CD4-positive, alpha-beta T cell treated with Interleukin-12 subunit alpha and Interleukin-12 subunit beta, for 1 hour (primary cell): Measurements from ENCODE around the gene GSTK1.
A peak's percentile ranks its signal among the peaks of the same experiment; 100 is the strongest.

ENCODE experiments used
- DNase-seq: peaks from one replicate; pipeline ENCODE4 v3.0.0-alpha.2; 2020

GSTK1 gene

DNA sequence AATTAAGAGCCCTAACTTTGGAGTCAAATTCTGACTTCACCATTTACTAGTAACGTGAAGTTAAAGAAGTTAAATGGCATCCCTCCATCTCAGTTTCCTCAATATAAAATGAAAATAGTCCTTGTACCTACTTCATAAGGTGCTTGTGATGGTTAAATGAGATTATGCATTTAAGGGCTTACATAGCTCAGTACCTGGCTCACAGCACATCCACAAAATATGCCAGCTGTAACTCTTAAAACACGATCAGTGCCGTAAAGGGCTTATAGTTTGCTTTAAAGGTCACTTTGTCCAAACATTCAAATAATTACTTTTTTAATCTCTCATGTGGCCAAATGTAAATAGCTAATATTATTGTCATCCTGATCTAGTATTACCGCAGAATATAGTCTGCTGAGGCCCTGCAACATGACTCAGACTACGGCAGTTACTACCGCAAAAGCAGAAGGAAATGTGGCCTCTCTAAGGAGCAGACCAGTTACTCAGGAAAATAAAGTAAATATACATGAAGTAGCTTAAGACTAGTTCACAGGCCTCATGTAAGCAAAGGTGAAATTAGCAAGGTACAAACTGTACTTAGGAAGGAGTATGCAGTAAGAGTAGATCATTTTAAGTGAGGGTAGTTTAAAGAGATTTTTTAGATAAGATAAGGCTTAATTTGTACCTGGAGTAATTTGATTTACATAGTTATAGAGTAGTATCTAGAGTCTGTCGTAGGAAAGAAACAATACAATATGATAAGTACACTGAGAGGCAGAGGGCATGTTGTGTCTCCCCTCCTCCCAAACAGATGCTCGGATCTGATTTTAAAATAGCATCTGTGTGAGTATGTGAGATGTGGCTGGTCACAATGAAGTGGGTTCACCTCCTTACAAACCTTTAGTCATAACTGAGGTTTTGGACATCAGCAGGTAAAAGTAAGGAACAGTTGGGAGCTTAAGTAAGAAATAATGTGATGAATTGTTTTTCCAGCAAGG, 38.0 kb downstream of the GSTK1 start:
- DNase-seq, result no peak

DNA sequence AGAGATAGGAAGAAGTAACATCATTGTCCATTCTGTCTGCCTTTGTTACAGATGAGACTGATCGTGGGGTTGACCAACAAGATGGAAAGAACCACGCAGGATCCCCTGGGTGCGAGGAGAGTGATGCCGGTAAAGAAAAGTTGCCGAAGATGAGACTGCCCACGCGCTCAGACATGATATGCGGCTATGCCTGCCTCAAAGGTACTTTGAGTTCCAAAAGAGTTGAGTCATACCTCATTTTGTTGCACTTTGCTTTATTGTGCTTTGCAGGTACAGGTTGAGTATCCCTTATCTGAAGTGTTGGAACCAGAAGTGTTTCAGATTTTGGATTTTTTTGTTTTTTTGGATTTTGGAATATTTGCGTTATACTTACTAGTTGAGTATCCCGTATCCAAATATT, 40.5 kb downstream of the GSTK1 start:
- no peak for DNase-seq

DNA sequence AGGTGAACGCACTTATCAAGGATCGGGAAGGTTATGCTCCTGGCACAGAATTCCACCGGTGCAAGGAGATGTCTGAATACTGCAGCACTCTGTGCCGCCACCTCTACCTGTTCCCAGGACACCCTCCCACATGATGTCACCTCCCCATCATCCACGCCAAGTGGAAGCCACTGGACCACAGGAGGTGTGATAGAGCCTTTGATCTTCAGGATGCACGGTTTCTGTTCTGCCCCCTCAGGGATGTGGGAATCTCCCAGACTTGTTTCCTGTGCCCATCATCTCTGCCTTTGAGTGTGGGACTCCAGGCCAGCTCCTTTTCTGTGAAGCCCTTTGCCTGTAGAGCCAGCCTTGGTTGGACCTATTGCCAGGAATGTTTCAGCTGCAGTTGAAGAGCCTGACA, 41.7 kb downstream of the GSTK1 start:
- no peak for DNase-seq

DNA sequence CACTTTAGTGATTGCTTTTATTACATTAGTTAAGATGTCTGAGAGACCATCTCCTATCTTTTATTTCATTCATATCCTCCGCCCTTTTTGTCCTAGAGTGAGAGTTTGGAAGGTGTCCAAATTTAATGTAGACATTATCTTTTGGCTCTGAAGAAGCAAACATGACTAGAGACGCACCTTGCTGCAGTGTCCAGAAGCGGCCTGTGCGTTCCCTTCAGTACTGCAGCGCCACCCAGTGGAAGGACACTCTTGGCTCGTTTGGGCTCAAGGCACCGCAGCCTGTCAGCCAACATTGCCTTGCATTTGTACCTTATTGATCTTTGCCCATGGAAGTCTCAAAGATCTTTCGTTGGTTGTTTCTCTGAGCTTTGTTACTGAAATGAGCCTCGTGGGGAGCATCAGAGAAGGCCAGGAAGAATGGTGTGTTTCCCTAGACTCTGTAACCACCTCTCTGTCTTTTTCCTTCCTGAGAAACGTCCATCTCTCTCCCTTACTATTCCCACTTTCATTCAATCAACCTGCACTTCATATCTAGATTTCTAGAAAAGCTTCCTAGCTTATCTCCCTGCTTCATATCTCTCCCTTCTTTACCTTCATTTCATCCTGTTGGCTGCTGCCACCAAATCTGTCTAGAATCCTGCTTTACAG, 42.3 kb downstream of the GSTK1 start:
- peak; percentile 74 for DNase-seq

DNA sequence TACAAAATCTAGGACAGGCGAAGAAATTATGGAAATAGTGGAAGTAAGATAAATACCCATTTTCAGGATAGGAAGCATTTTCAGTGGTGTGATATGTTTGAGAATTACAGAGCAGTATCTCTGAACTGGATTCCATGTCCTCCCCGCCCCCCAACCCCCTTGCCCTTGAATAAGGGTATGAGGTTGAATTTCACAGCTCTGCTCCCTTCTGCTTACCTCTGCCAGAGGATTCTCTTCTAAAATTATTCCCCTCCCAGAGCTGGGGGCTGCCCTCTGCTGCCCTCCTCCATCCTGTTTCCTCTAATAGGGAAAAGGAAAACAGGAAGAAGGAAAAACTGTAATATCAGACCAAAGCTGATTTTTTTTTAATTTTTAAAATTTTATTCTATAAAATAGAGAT, 45.4 kb downstream of the GSTK1 start:
- DNase-seq, result no peak

DNA sequence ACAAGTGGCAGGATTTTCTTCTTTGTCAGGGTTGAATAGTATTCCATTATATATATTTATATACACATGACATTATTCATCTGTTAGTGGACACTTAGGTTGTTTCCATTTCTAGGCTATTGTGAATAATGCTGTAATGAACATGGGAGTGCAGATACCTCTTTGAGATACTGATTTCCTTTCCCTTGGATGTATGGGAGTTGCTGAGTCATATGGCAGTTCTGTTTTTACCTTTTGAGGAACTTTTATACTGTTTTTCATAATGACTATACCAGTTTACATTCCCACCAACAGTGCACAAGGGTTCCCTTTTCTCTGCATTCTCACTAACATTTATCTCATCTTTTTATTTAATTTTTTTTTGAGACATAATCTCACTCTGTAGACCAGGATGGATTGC, 50.9 kb downstream of the GSTK1 start:
- no peak for DNase-seq

DNA sequence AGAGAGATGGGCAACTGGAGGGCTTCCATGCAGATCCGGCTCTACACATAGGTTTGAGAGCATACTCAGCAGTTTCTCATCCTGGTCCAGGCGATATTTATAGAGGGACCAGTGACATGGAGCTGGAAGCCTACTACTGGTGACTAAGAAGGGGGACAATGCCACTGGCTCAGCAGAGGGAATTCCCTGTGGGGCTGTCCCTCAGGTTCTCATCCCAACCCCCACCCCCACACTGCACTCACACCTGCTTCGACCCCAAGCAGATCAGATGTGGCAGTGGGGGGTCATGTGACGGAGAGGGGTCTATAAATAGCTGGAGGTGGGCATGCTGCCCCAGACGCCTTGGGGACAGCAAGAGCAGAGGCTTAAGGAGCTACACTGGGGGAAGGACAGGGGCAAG, 52.5 kb downstream of the GSTK1 start, which contains the start of gene CLCN1:
TSS of gene CLCN1 (plus strand) at position 336 of the 400 bp plus-strand sequence. CDS start 102 bp downstream, outside the sequence.
- DNase-seq, result no peak

DNA sequence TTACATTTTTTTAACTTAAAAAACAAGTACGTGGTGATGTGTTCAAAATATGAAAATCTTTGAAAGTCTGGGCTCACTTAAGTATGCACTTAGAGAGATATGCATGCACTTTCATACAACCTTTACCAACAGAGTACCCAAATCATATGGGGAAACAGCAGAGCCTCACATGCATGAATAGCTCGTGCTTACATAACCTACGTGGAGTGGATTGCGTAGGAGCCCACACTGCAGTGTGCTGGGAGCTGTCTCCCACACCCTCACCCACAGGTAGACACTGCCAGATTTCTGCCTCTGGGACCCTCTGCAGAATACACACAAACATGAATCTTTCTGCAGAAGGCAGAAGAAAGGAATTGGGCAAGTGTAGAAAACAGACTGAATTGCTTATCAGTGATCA, 53.3 kb downstream of the GSTK1 start:
- no peak for DNase-seq

DNA sequence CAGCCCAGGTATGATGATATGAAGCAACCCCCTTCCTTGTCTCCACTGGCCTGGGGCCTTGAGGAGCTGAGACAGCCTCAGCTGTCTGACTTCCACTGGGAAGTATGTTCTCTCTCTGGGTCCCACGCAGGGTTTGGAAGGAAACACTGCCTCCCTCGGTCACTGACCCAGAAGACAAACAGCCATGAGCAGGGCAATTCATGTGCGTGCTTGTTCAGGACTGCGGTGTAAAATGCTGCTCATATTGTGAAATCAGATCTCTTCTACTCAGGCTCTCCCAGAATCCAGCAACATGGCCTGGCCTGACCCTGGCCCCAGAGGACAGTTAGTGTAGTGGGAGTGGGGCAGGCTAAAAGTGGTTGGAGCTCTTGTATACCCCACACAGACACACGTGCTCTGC, 55.4 kb downstream of the GSTK1 start:
- DNase-seq, result no peak
